K562 (cell line): Measurements from ENCODE around the gene RIIAD1. TPM values are rescaled to one million over a fixed set of nuclear protein-coding genes. Genes with fewer than 3 reads are reported as not detected.

Source experiments
- ATAC-seq: fragments of 200-7000 bp; cut with Tn5 transposase; 3 replicates; pipeline ENCODE4 v1.9.1; 2020; ENCODE audit warnings: moderate library complexity
- BruUV-seq: library from RNA; stranded (reverse); fragments of 400-500 nt; replicated peaks from 2 replicates; lab custom pipeline; 2021; lab: Mats Ljungman, UMichigan
- CTCF ChIA-PET: fragments of 300-600 bp; formaldehyde crosslinking; extraction: SDS; loops from one replicate; lab custom pipeline; 2021; ENCODE audit warnings: low intra/inter-chr PET ratio; lab: Yijun Ruan, JAX
- POLR2A ChIA-PET: fragments of 300-600, 350-650 bp; sonication (Branson Sonifier 250); formaldehyde crosslinking; extraction: SDS; loops from one replicate; lab custom pipeline; 2021; ENCODE audit warnings: antibody characterized with exemption, inconsistent platforms; lab: Yijun Ruan, JAX
- DNase-seq, 4 experiments: peaks; one replicate each; pipeline versions ENCODE4 v3.0.0 to v3.0.0-alpha.2; 2011 to 2018; ENCODE audit warnings: low spot score in 3 of 4, mixed read lengths in 3 of 4; ENCODE audit errors: extremely low read depth in 1 of 4
- FAIRE-seq: peaks from 2 replicates; lab custom pipeline; 2011; peaks lifted over from hg19 to GRCh38; lab: Jason Lieb, UNC
- H2AFZ ChIP-seq: 2 replicates; pipeline ENCODE4 v1.6.0; 2011; ENCODE audit warnings: low read depth, low read length, control low read depth, inconsistent platforms
- H3K27ac ChIP-seq: fragments of 200-600 bp; 3 replicates; pipeline ENCODE4 v1.8.0; 2011; ENCODE audit warnings: low read depth, mild to moderate bottlenecking, control low read depth, inconsistent platforms, low read length, moderate library complexity, mixed read lengths; ENCODE audit errors: extremely low read depth
- H3K27me3 ChIP-seq, 2 experiments: fragments of 300-600 bp in 1 of 2; 2 replicates in 1 of 2; 3 replicates in 1 of 2; pipeline versions ENCODE4 v1.6.0 to v1.8.0; 2011; ENCODE audit warnings: inconsistent platforms in 2 of 2, low read length in 2 of 2, mild to moderate bottlenecking in 1 of 2, mixed read lengths in 1 of 2, moderate library complexity in 1 of 2; ENCODE audit not compliant: control insufficient read depth in 2 of 2, insufficient read depth in 2 of 2
- H3K36me3 ChIP-seq: fragments of 300-600 bp; 3 replicates; pipeline ENCODE4 v1.8.0; 2011; ENCODE audit warnings: mild to moderate bottlenecking, low read length, inconsistent platforms; ENCODE audit not compliant: control insufficient read depth, insufficient read depth
- H3K4me1 ChIP-seq, 2 experiments: fragments of 200-600 bp in 1 of 2; replicated peaks in 1 of 2; 2 replicates in 1 of 2; 3 replicates in 1 of 2; pipeline versions ENCODE4 v1.5.1 to v1.8.0; 2011; ENCODE audit warnings: inconsistent platforms in 2 of 2, low read length in 2 of 2, mild to moderate bottlenecking in 1 of 2, mixed read lengths in 1 of 2, moderate library complexity in 1 of 2; ENCODE audit not compliant: control insufficient read depth in 2 of 2, insufficient read depth in 2 of 2
- H3K4me2 ChIP-seq: 2 replicates; pipeline ENCODE4 v1.6.1; 2011; ENCODE audit warnings: low read length, control low read depth, inconsistent platforms, mixed read lengths; ENCODE audit not compliant: insufficient read depth
- H3K4me3 ChIP-seq: fragments of 200-600 bp; sonication (generic), shearing (Covaris generic); 2 replicates; pipeline ENCODE4 v1.5.1; 2016; ENCODE audit warnings: control low read depth, inconsistent platforms
- H3K79me2 ChIP-seq: fragments of 200-600 bp; 3 replicates; pipeline ENCODE4 v1.8.0; 2011; ENCODE audit warnings: low read length, inconsistent platforms; ENCODE audit not compliant: control insufficient read depth, insufficient read depth
- H3K9ac ChIP-seq, 2 experiments: 2 replicates each; pipeline versions ENCODE4 v1.6.0 to v1.6.1; 2011; ENCODE audit warnings: low read depth in 2 of 2, low read length in 2 of 2, control low read depth in 1 of 2, inconsistent platforms in 1 of 2, mild to moderate bottlenecking in 1 of 2, mixed read lengths in 1 of 2; ENCODE audit not compliant: insufficient read depth in 1 of 2
- H3K9me1 ChIP-seq: one replicate; pipeline ENCODE4 v1.6.0; 2011; ENCODE audit warnings: inconsistent platforms, mild to moderate bottlenecking, low read length, moderate library complexity; ENCODE audit not compliant: control insufficient read depth, insufficient read depth
- H3K9me3 ChIP-seq: replicated peaks from 2 replicates; pipeline ENCODE4 v1.5.1; 2011; ENCODE audit warnings: low read depth, low read length, inconsistent platforms; ENCODE audit not compliant: control insufficient read depth, insufficient read depth
- H4K20me1 ChIP-seq: replicated peaks from 2 replicates; pipeline ENCODE4 v1.6.1; 2011; ENCODE audit warnings: low read length, inconsistent platforms, mixed read lengths; ENCODE audit not compliant: control insufficient read depth, insufficient read depth
- ATF6 ChIP-seq: sonication (generic); formaldehyde crosslinking; IDR thresholded peaks from 2 replicates; pipeline ENCODE4 v1.4.0; 2020; ENCODE audit warnings: mild to moderate bottlenecking, missing genetic modification reagents
- CCAR2 ChIP-seq: fragments of 200-400 bp; formaldehyde crosslinking; IDR thresholded peaks from 2 replicates; pipeline ENCODE4 v1.6.1; 2017; ENCODE audit warnings: mild to moderate bottlenecking, low read depth, low read length
- CHD4 ChIP-seq: fragments of 200-600 bp; sonication (generic); IDR thresholded peaks from 3 replicates; pipeline ENCODE4 v1.6.1; 2012; ENCODE audit warnings: low read depth, mild to moderate bottlenecking, mixed read lengths, low read length, inconsistent platforms; ENCODE audit not compliant: insufficient read depth, insufficient replicate concordance, poor library complexity, severe bottlenecking
- DLX4 ChIP-seq: fragments of 250-450 bp; sonication (Bioruptor Pico); IDR thresholded peaks from 2 replicates; pipeline ENCODE4 v1.6.1; 2021; ENCODE audit warnings: mild to moderate bottlenecking
- KLF10 ChIP-seq: fragments of 250-450 bp; sonication (Bioruptor Pico); IDR thresholded peaks from 2 replicates; pipeline ENCODE4 v1.6.1; 2021; ENCODE audit warnings: matching md5 sums
- NCOA4 ChIP-seq: fragments of 450-650 bp; IDR thresholded peaks from 2 replicates; pipeline ENCODE4 v1.6.1; 2018; ENCODE audit warnings: mild to moderate bottlenecking; ENCODE audit not compliant: partially characterized antibody
- RBM22 ChIP-seq: fragments of 200-400 bp; formaldehyde crosslinking; IDR thresholded peaks from 2 replicates; pipeline ENCODE4 v1.6.1; 2018; ENCODE audit warnings: low read length, low read depth; ENCODE audit not compliant: poor library complexity, severe bottlenecking
- RBM25 ChIP-seq: fragments of 200-400 bp; formaldehyde crosslinking; IDR thresholded peaks from 2 replicates; pipeline ENCODE4 v1.6.1; 2018; ENCODE audit warnings: low read length, low read depth, moderate library complexity; ENCODE audit not compliant: severe bottlenecking
- SMAD3 ChIP-seq: fragments of 450-650 bp; formaldehyde crosslinking; conservative IDR thresholded peaks from 2 replicates; pipeline ENCODE4 v1.4.0; 2020; ENCODE audit warnings: mild to moderate bottlenecking
- ZBTB26 ChIP-seq: fragments of 450-650 bp; formaldehyde crosslinking; IDR thresholded peaks from 2 replicates; pipeline ENCODE4 v1.4.0; 2022; ENCODE audit warnings: missing genetic modification characterization
- ZNF174 ChIP-seq: fragments of 250-450 bp; sonication (Bioruptor Pico); IDR thresholded peaks from 2 replicates; pipeline ENCODE4 v1.4.0; 2020; ENCODE audit warnings: mild to moderate bottlenecking
- ZNF23 ChIP-seq: fragments of 250-450 bp; sonication (Bioruptor Pico); IDR thresholded peaks from 2 replicates; pipeline ENCODE4 v1.4.0; 2020; ENCODE audit warnings: mild to moderate bottlenecking
- ZNF57 ChIP-seq: fragments of 450-650 bp; formaldehyde crosslinking; IDR thresholded peaks from 2 replicates; pipeline ENCODE4 v1.4.0; 2020; ENCODE audit warnings: mild to moderate bottlenecking, moderate library complexity
- WGBS: fragments of 100-300 bp; shearing (Covaris generic); methylation state at CpG from one replicate; pipeline ENCODE4 v1.1.6; 2016; ENCODE audit warnings: low coverage, mixed read lengths; ENCODE audit not compliant: insufficient coverage; ENCODE audit errors: missing lambda C conversion rate; 5-methylcytosine and 5-hydroxymethylcytosine counted together
- in situ Hi-C: fragments of 300-500 bp; cut with MboI; formaldehyde crosslinking; loops from 4 replicates; pipeline ENCODE4 v1.15.0; 2018; ENCODE audit warnings: inconsistent platforms, mixed read lengths
- intact Hi-C: fragments of 100-400 bp; cut with micrococcal nuclease; formaldehyde crosslinking; loops from 2 replicates; pipeline ENCODE4 v1.14.2; 2022
- polyA plus RNA-seq, 8 experiments: library from polyadenylated mRNA; depleted of rRNA in 4 of 8; stranded (reverse) in 5 of 8; unstranded in 3 of 8; fragments of >200 nt; fragmentation: Nextera tagmentation in 2 of 8; fragmentation: Illumina TruSeq in 1 of 8; extraction: Ambion mirVana in 2 of 8; extraction: Trizol in 1 of 8; gene quantifications; 2 replicates each; pipeline versions ENCODE4 v1.2.1 to v1.2.3, GENCODE V29; 2011 to 2014; ENCODE audit warnings: inconsistent platforms in 1 of 8, missing spikeins in 1 of 8
- total RNA-seq, 7 experiments: library from RNA; depleted of rRNA in 6 of 7; stranded (reverse); fragments of >200 nt in 6 of 7; fragmentation: Illumina TruSeq in 2 of 7; extraction: Trizol in 2 of 7; gene quantifications; 2 replicates each; pipeline versions ENCODE4 v1.2.1 to v1.2.3, GENCODE V29; 2011 to 2021; ENCODE audit warnings: low replicate concordance in 1 of 7

The RIIAD1 gene
- total and polyA plus RNA-seq, 9 of the 15 experiments (the other 6 are each of a cell fraction or from before 2014, with no cell fraction given): not detected

GRCh38 chr1:151703813-151704212 is 17.5 kb upstream of the RIIAD1 start:
- TF ChIP-seq RBM22 (no peak), NCOA4 (no peak)
- ChIA-PET POLR2A (no interaction called here), CTCF (no interaction called here)
- WGBS: 64% methylated on average over 5 of the region's 17 CpGs
- DNase-seq (no peak), FAIRE-seq (no peak), ATAC-seq (no peak)
- H3K4me2 ChIP-seq: no peak overlapping the region
- H3K27me3 ChIP-seq: peaks cover 0 to 17% of the 10 kb centered on the region in 2 experiments; a peak in 2 of 5 replicates
- H3K9me3 ChIP-seq: no peaks in the 10 kb centered on the region; the same call in 1 of the 2 replicates
- H2AFZ ChIP-seq: no peak overlapping the region
- peaks cover 0 to 13% of the 10 kb centered on the region in 2 experiments; a peak in 2 of 5 replicates for H3K4me1 ChIP-seq
- H3K9ac ChIP-seq: no peak overlapping the region
- H4K20me1 ChIP-seq: 0 out of 2 replicates have a peak, but pooled peaks cover 14% of the 10 kb centered on the region
- H3K36me3 ChIP-seq: 0 out of 3 replicates have a peak, but pooled peaks cover 4% of the 10 kb centered on the region
- no TSS peak for BruUV-seq
- in situ Hi-C loops: no loop called here
- H3K9me1 ChIP-seq: no peaks in the 10 kb centered on the region
- H3K79me2 ChIP-seq: no peaks in the 10 kb centered on the region
- intact Hi-C loops: no loop called here
- no peak overlapping the region for H3K4me3 ChIP-seq
- no peak overlapping the region for H3K27ac ChIP-seq

- 76% methylated on average over 4 of the region's 4 CpGs for WGBS
- in situ Hi-C loops: no loop called here
- no peak overlapping the region for H2AFZ ChIP-seq
- ChIA-PET CTCF (no interaction called here), POLR2A (no interaction called here)
- FAIRE-seq (no peak), ATAC-seq (no peak), DNase-seq (no peak)
- H3K9me3 ChIP-seq: no peaks in the 10 kb centered on the region; the same call in 1 of the 2 replicates
- H3K27me3 ChIP-seq: peaks cover 0 to 21% of the 10 kb centered on the region in 2 experiments; a peak in 2 of 5 replicates
- H3K9ac ChIP-seq: no peak overlapping the region
- intact Hi-C loops: no loop called here
- H4K20me1 ChIP-seq: 0 out of 2 replicates have a peak, but pooled peaks cover 14% of the 10 kb centered on the region
- H3K9me1 ChIP-seq: no peaks in the 10 kb centered on the region
- no peak overlapping the region for H3K4me3 ChIP-seq
- peaks cover 0 to 13% of the 10 kb centered on the region in 2 experiments; a peak in 2 of 5 replicates for H3K4me1 ChIP-seq
- H3K36me3 ChIP-seq: 0 out of 3 replicates have a peak, but pooled peaks cover 4% of the 10 kb centered on the region
- BruUV-seq: no TSS peak
- no peaks in the 10 kb centered on the region for H3K79me2 ChIP-seq
- H3K27ac ChIP-seq: no peak overlapping the region
- H3K4me2 ChIP-seq: no peak overlapping the region
- TF ChIP-seq SMAD3: no peak
- TF ChIP-seq DLX4 (CRISPR knock-in tag): no peak
- TF ChIP-seq RBM25: no peak
- no peak for TF ChIP-seq ZBTB26 (CRISPR knock-in tag)
- no peak for TF ChIP-seq CHD4
- TF ChIP-seq ATF6 (CRISPR knock-in tag): no peak
- TF ChIP-seq CCAR2: no peak
- no peak for TF ChIP-seq ZNF23
- TF ChIP-seq KLF10: no peak
- no peak for TF ChIP-seq ZNF174 (CRISPR knock-in tag)
- no peak for TF ChIP-seq ZNF57 (CRISPR knock-in tag)
These were observed 17.1 kb upstream of the RIIAD1 start for GRCh38 chr1:151704246-151704645.
